Stimulated activated CD8-positive, alpha-beta memory T cell treated with anti-CD3 and anti-CD28 coated beads, Interleukin-4, amount 100 ng/mL, for 48 hours (primary cell): ENCODE data around the gene BAHCC1.

Experiments used
- DNase-seq: peaks from one replicate; pipeline ENCODE4 v3.0.0-alpha.2; 2020

BAHCC1 gene

GRCh38 chr17:81368161-81369022, 26.9 kb upstream of the BAHCC1 start:
- DNase-seq: no peak

- no peak for DNase-seq
Observed at GRCh38 chr17:81370294-81370693, 25.0 kb upstream of the BAHCC1 start.

GRCh38 chr17:81371910-81372760, 23.1 kb upstream of the BAHCC1 start:
- no peak for DNase-seq

- no peak for DNase-seq
Observed at GRCh38 chr17:81373536-81374160, 21.6 kb upstream of the BAHCC1 start.

GRCh38 chr17:81374890-81375289, 20.4 kb upstream of the BAHCC1 start:
- DNase-seq: no peak

- DNase-seq: no peak
Observed at GRCh38 chr17:81376946-81377714, 18.1 kb upstream of the BAHCC1 start.

- no peak for DNase-seq
Observed at GRCh38 chr17:81378941-81379511, 16.2 kb upstream of the BAHCC1 start.

GRCh38 chr17:81379523-81379942, 15.7 kb upstream of the BAHCC1 start:
- no peak for DNase-seq

- DNase-seq: no peak
Observed at GRCh38 chr17:81380131-81380530, 15.1 kb upstream of the BAHCC1 start.

GRCh38 chr17:81380666-81381518, 14.4 kb upstream of the BAHCC1 start:
- no peak for DNase-seq

- no peak for DNase-seq
Observed at GRCh38 chr17:81381632-81382577, 13.4 kb upstream of the BAHCC1 start.

- no peak for DNase-seq
Observed at GRCh38 chr17:81382851-81383250, 12.4 kb upstream of the BAHCC1 start.

- DNase-seq: no peak
Observed at GRCh38 chr17:81383504-81384421, 11.5 kb upstream of the BAHCC1 start.

GRCh38 chr17:81384929-81385319, 10.3 kb upstream of the BAHCC1 start:
- DNase-seq: no peak

- no peak for DNase-seq
Observed at GRCh38 chr17:81385320-81386111, 9.7 kb upstream of the BAHCC1 start.

- DNase-seq: no peak
Observed at GRCh38 chr17:81386141-81386645, 9.1 kb upstream of the BAHCC1 start.

- DNase-seq: no peak
Observed at GRCh38 chr17:81386646-81387099, 8.6 kb upstream of the BAHCC1 start.
